Panc1 (cell line): ENCODE measurements around the gene VWA3B. TPM values are rescaled to one million over a fixed set of nuclear protein-coding genes. Genes with fewer than 3 reads are reported as not detected.

Experiments used
- ATAC-seq: fragments of 200-7000 bp; cut with Tn5 transposase; 2 replicates; pipeline ENCODE4 v1.9.1; 2020; ENCODE audit warnings: mild to moderate bottlenecking, moderate library complexity
- BruUV-seq: library from RNA; stranded (reverse); fragments of 400-500 nt; replicated peaks from 2 replicates; lab custom pipeline; 2021; lab: Mats Ljungman, UMichigan
- CTCF ChIA-PET: fragments of 300-600 bp; sonication (Branson Sonifier 250); formaldehyde crosslinking; loops from one replicate; lab custom pipeline; 2022; ENCODE audit warnings: antibody characterized with exemption; lab: Charles Lee
- POLR2A ChIA-PET: fragments of 300-600 bp; sonication (Branson Sonifier 250); formaldehyde crosslinking; loops from one replicate; lab custom pipeline; 2022; ENCODE audit warnings: antibody characterized with exemption; lab: Charles Lee
- DNase-seq: peaks from one replicate; pipeline ENCODE4 v3.0.0-alpha.2; 2010; ENCODE audit warnings: low read depth, low spot score
- H3K27ac ChIP-seq: 2 replicates; pipeline ENCODE4 v1.5.1; 2011; ENCODE audit warnings: mild to moderate bottlenecking, low read length, inconsistent platforms
- H3K27me3 ChIP-seq: fragments of 200-500 bp; sonication (Bioruptor generic); 2 replicates; pipeline ENCODE4 v1.6.0; 2014; ENCODE audit warnings: low read length, inconsistent platforms; ENCODE audit not compliant: control insufficient read depth, insufficient read depth
- H3K36me3 ChIP-seq: fragments of 200-500 bp; sonication (Bioruptor generic); 2 replicates; pipeline ENCODE4 v1.5.1; 2014; ENCODE audit warnings: inconsistent platforms, mild to moderate bottlenecking, low read length, moderate library complexity; ENCODE audit not compliant: control insufficient read depth, insufficient read depth
- H3K4me1 ChIP-seq: 2 replicates; pipeline ENCODE4 v1.5.1; 2011; ENCODE audit warnings: inconsistent platforms, mild to moderate bottlenecking, low read length, moderate library complexity; ENCODE audit not compliant: control insufficient read depth, insufficient read depth
- H3K4me3 ChIP-seq, 2 experiments: 2 replicates each; pipeline ENCODE4 v1.5.1; 2011 to 2012; ENCODE audit warnings: low read depth in 2 of 2, low read length in 2 of 2, mild to moderate bottlenecking in 2 of 2, inconsistent platforms in 1 of 2, moderate library complexity in 1 of 2
- H3K9me3 ChIP-seq: fragments of 200-500 bp; sonication (Bioruptor generic); 2 replicates; pipeline ENCODE4 v1.5.1; 2014; ENCODE audit warnings: low read depth, mild to moderate bottlenecking, inconsistent platforms, low read length, moderate library complexity; ENCODE audit not compliant: control insufficient read depth, insufficient read depth
- CTCF ChIP-seq: fragments of 450-650 bp; IDR thresholded peaks from 2 replicates; pipeline ENCODE4 v1.5.1; 2017; ENCODE audit warnings: mild to moderate bottlenecking
- POLR2AphosphoS5 ChIP-seq: IDR thresholded peaks from 2 replicates; pipeline ENCODE4 v1.6.1; 2012; ENCODE audit warnings: mild to moderate bottlenecking, low read depth, low read length, moderate library complexity
- REST ChIP-seq, 2 experiments: IDR thresholded peaks; 2 replicates each; pipeline ENCODE4 v1.6.1; 2011 to 2012; ENCODE audit warnings: low read depth in 2 of 2, control low read depth in 1 of 2, low read length in 1 of 2, mild to moderate bottlenecking in 1 of 2, moderate library complexity in 1 of 2; ENCODE audit not compliant: insufficient read depth in 1 of 2
- SIN3A ChIP-seq: IDR thresholded peaks from 2 replicates; pipeline ENCODE4 v1.6.1; 2012; ENCODE audit warnings: low read depth, mild to moderate bottlenecking, low read length, moderate library complexity, borderline replicate concordance; ENCODE audit not compliant: insufficient read depth
- TCF7L2 ChIP-seq: IDR thresholded peaks from 2 replicates; pipeline ENCODE4 v1.6.1; 2011; ENCODE audit warnings: mild to moderate bottlenecking, low read depth, low read length, inconsistent platforms
- in situ Hi-C: cut with HindIII; loops from 2 replicates; pipeline ENCODE4 v1.10.0; 2016; ENCODE audit warnings: low sequenced_read_pairs, low pct_unique_long_range_greater_than_20kb
- intact Hi-C: fragments of 100-400 bp; cut with micrococcal nuclease; formaldehyde crosslinking; loops from one replicate; pipeline ENCODE4 v1.10.0; 2022; ENCODE audit not compliant: unreplicated experiment
- total RNA-seq: library from RNA; stranded (reverse); gene quantifications from one replicate; pipeline ENCODE4 v1.2.1, GENCODE V29; 2021; ENCODE audit not compliant: unreplicated experiment

The VWA3B gene
- total RNA-seq, 1 experiment from 2014 or later: not detected

- peak; percentile 77 for TF ChIP-seq CTCF
- no peak for TF ChIP-seq TCF7L2
- peak; percentile 46 for DNase-seq
- Histone ChIP-seq H3K36me3 (no peaks in the 10 kb centered on the region), H3K9me3 (peaks cover 4% of the 10 kb centered on the region; the same call in 1 of the 2 replicates), H3K4me3 (no peak overlapping the region), H3K27ac (peak overlapping the region; percentile 70; the same call in 1 of the 2 replicates), H3K27me3 (no peaks in the 10 kb centered on the region), H3K4me1 (no peaks in the 10 kb centered on the region)
- no TSS peak for BruUV-seq
- ChIA-PET POLR2A (no interaction called here), CTCF (interaction anchor here (0.6 to 1.5 kb wide), 3 partner anchors 170 to 469 kb away, joined by 3 to 5 read pairs (median 3); no protein-coding TSS in a partner anchor)
- in situ Hi-C loops (no loop called here), intact Hi-C loops (no loop called here)
- peak; percentile 83; the same call in 1 of the 2 replicates for ATAC-seq
These were observed 182.3 kb downstream of the VWA3B start for GRCh38 chr2:98269274-98269673.

- Histone ChIP-seq H3K27me3 (no peaks in the 10 kb centered on the region), H3K36me3 (no peaks in the 10 kb centered on the region), H3K4me3 (no peak overlapping the region), H3K27ac (peak overlapping the region; percentile 70; the same call in 1 of the 2 replicates), H3K4me1 (no peaks in the 10 kb centered on the region), H3K9me3 (no peaks in the 10 kb centered on the region)
- TF ChIP-seq TCF7L2: no peak
- TF ChIP-seq POLR2AphosphoS5: no peak
- no peak for TF ChIP-seq CTCF
- no peak for TF ChIP-seq SIN3A
- no peak for TF ChIP-seq REST (IDR thresholded peaks at IDR 0.05; ENCODE audit: insufficient read depth in 1 of 2, low read depth in 2 of 2, low read length in 1 of 2)
- POLR2A ChIA-PET: no interaction called here
- intact Hi-C loops (no loop called here), in situ Hi-C loops (no loop called here)
- no TSS peak for BruUV-seq
- no peak for ATAC-seq
- DNase-seq: no peak
- CTCF ChIA-PET: interaction anchor here (0.6 to 1.5 kb wide), 3 partner anchors 110 to 469 kb away, joined by 3 to 5 read pairs (median 4); no protein-coding TSS in a partner anchor
These were observed 182.9 kb downstream of the VWA3B start for GRCh38 chr2:98269830-98270229.
